ENCODE results near the gene SMCO4.
"Not testable (repeated sequence)": the region's sequence is repeated elsewhere in the genome, so short reads cannot be mapped to it uniquely, and the experiment has no call there.

The SMCO4 gene

GRCh38 chr11:93543292-93543977 lies at the start of gene SMCO4:
SMCO4 (minus strand) TSS chr11:93543391; CDS start chr11:93479189, 64,202 bp downstream.
- H3K9me3 ChIP-seq (ENCODE audit: insufficient read depth, low read depth, low read length) = no peaks in the 10 kb centered on the region
- H3K27ac ChIP-seq (ENCODE audit: low read length) = peak within 1 kb of the TSS; percentile 82

GRCh38 chr11:93591247-93591898 lies 48.2 kb upstream of the SMCO4 start:
- Histone ChIP-seq H3K4me1 (ENCODE audit: insufficient read depth, low read length) (no peaks in the 10 kb centered on the region), H3K36me3 (ENCODE audit: insufficient read depth, low read depth, low read length) (no peaks in the 10 kb centered on the region), H3K4me3 (ENCODE audit: low read length) (no peak overlapping the region), H3K9ac (ENCODE audit: low read depth, low read length) (no peak overlapping the region), H3K9me3 (ENCODE audit: insufficient read depth, low read depth, low read length) (no peaks in the 10 kb centered on the region), H3K27ac (ENCODE audit: low read length) (no peak overlapping the region), H3K27me3 (ENCODE audit: insufficient read depth, low read length) (no peaks in the 10 kb centered on the region)

More at GRCh38 chr11:93543292-93543977, at the start of gene SMCO4:
- Histone ChIP-seq H3K4me1 (ENCODE audit: insufficient read depth, low read length) (peaks cover 36% of the 10 kb centered on the region), H3K36me3 (ENCODE audit: insufficient read depth, low read depth, low read length) (no peaks in the 10 kb centered on the region), H3K9ac (ENCODE audit: low read depth, low read length) (peak within 1 kb of the TSS; percentile 79), H3K4me3 (ENCODE audit: low read length) (peak within 1 kb of the TSS; percentile 84), H3K27me3 (ENCODE audit: insufficient read depth, low read length) (peaks cover 7% of the 10 kb centered on the region; the same call in 1 of the 2 replicates)

GRCh38 chr11:93589347-93589746 lies 46.2 kb upstream of the SMCO4 start:
- Histone ChIP-seq H3K9ac (ENCODE audit: low read depth, low read length) (no peak overlapping the region), H3K36me3 (ENCODE audit: insufficient read depth, low read depth, low read length) (no peaks in the 10 kb centered on the region), H3K27me3 (ENCODE audit: insufficient read depth, low read length) (no peaks in the 10 kb centered on the region), H3K27ac (ENCODE audit: low read length) (no peak overlapping the region), H3K9me3 (ENCODE audit: insufficient read depth, low read depth, low read length) (no peaks in the 10 kb centered on the region), H3K4me3 (ENCODE audit: low read length) (no peak overlapping the region), H3K4me1 (ENCODE audit: insufficient read depth, low read length) (no peaks in the 10 kb centered on the region)

- Histone ChIP-seq H3K4me1 (ENCODE audit: insufficient read depth, low read length) (no peaks in the 10 kb centered on the region), H3K36me3 (ENCODE audit: insufficient read depth, low read depth, low read length) (no peaks in the 10 kb centered on the region), H3K27ac (ENCODE audit: low read length) (no peak overlapping the region), H3K9ac (ENCODE audit: low read depth, low read length) (no peak overlapping the region), H3K27me3 (ENCODE audit: insufficient read depth, low read length) (no peaks in the 10 kb centered on the region), H3K4me3 (ENCODE audit: low read length) (no peak overlapping the region), H3K9me3 (ENCODE audit: insufficient read depth, low read depth, low read length) (no peaks in the 10 kb centered on the region)
These were observed 44.8 kb upstream of the SMCO4 start for GRCh38 chr11:93587858-93588581.

- H3K4me1 ChIP-seq (ENCODE audit: insufficient read depth, low read length); H3K9me3 ChIP-seq (ENCODE audit: insufficient read depth, low read depth, low read length); H3K36me3 ChIP-seq (ENCODE audit: insufficient read depth, low read depth, low read length); H3K27me3 ChIP-seq (ENCODE audit: insufficient read depth, low read length); H3K4me3 ChIP-seq (ENCODE audit: low read length); H3K9ac ChIP-seq (ENCODE audit: low read depth, low read length); H3K27ac ChIP-seq (ENCODE audit: low read length): not testable (repeated sequence)
These were observed 44.2 kb upstream of the SMCO4 start for GRCh38 chr11:93587425-93587824.

GRCh38 chr11:93585758-93586157 lies 42.6 kb upstream of the SMCO4 start:
- Histone ChIP-seq H3K27me3 (ENCODE audit: insufficient read depth, low read length) (no peaks in the 10 kb centered on the region), H3K36me3 (ENCODE audit: insufficient read depth, low read depth, low read length) (no peaks in the 10 kb centered on the region), H3K9me3 (ENCODE audit: insufficient read depth, low read depth, low read length) (no peaks in the 10 kb centered on the region), H3K4me1 (ENCODE audit: insufficient read depth, low read length) (no peaks in the 10 kb centered on the region), H3K27ac (ENCODE audit: low read length) (no peak overlapping the region), H3K4me3 (ENCODE audit: low read length) (no peak overlapping the region), H3K9ac (ENCODE audit: low read depth, low read length) (no peak overlapping the region)

GRCh38 chr11:93583490-93583889 lies 40.3 kb upstream of the SMCO4 start:
- H3K36me3 ChIP-seq (ENCODE audit: insufficient read depth, low read depth, low read length) = no peaks in the 10 kb centered on the region
- no peak overlapping the region for H3K27ac ChIP-seq (ENCODE audit: low read length)
- H3K27me3 ChIP-seq (ENCODE audit: insufficient read depth, low read length) = no peaks in the 10 kb centered on the region
- H3K4me1 ChIP-seq (ENCODE audit: insufficient read depth, low read length) = no peaks in the 10 kb centered on the region
- no peak overlapping the region for H3K9ac ChIP-seq (ENCODE audit: low read depth, low read length)
- peaks cover 9% of the 10 kb centered on the region for H3K9me3 ChIP-seq (ENCODE audit: insufficient read depth, low read depth, low read length)
- H3K4me3 ChIP-seq (ENCODE audit: low read length) = no peak overlapping the region

- Histone ChIP-seq H3K4me1 (ENCODE audit: insufficient read depth, low read length) (no peaks in the 10 kb centered on the region), H3K36me3 (ENCODE audit: insufficient read depth, low read depth, low read length) (no peaks in the 10 kb centered on the region), H3K27me3 (ENCODE audit: insufficient read depth, low read length) (no peaks in the 10 kb centered on the region), H3K9ac (ENCODE audit: low read depth, low read length) (no peak overlapping the region), H3K9me3 (ENCODE audit: insufficient read depth, low read depth, low read length) (peaks cover 9% of the 10 kb centered on the region), H3K27ac (ENCODE audit: low read length) (no peak overlapping the region), H3K4me3 (ENCODE audit: low read length) (no peak overlapping the region)
These were observed 36.1 kb upstream of the SMCO4 start for GRCh38 chr11:93579187-93579751.

GRCh38 chr11:93577286-93577685 lies 34.1 kb upstream of the SMCO4 start:
- Histone ChIP-seq H3K4me3 (ENCODE audit: low read length) (no peak overlapping the region), H3K9me3 (ENCODE audit: insufficient read depth, low read depth, low read length) (peaks cover 9% of the 10 kb centered on the region), H3K4me1 (ENCODE audit: insufficient read depth, low read length) (no peaks in the 10 kb centered on the region), H3K27ac (ENCODE audit: low read length) (no peak overlapping the region), H3K36me3 (ENCODE audit: insufficient read depth, low read depth, low read length) (no peaks in the 10 kb centered on the region), H3K9ac (ENCODE audit: low read depth, low read length) (no peak overlapping the region), H3K27me3 (ENCODE audit: insufficient read depth, low read length) (no peaks in the 10 kb centered on the region)

- H3K27ac ChIP-seq (ENCODE audit: low read length); H3K4me1 ChIP-seq (ENCODE audit: insufficient read depth, low read length); H3K36me3 ChIP-seq (ENCODE audit: insufficient read depth, low read depth, low read length); H3K9me3 ChIP-seq (ENCODE audit: insufficient read depth, low read depth, low read length); H3K4me3 ChIP-seq (ENCODE audit: low read length); H3K27me3 ChIP-seq (ENCODE audit: insufficient read depth, low read length); H3K9ac ChIP-seq (ENCODE audit: low read depth, low read length): not testable (repeated sequence)
These were observed 33.7 kb upstream of the SMCO4 start for GRCh38 chr11:93576870-93577269.

- H3K27ac ChIP-seq (ENCODE audit: low read length) = no peak overlapping the region
- H3K4me3 ChIP-seq (ENCODE audit: low read length) = no peak overlapping the region
- H3K4me1 ChIP-seq (ENCODE audit: insufficient read depth, low read length) = no peaks in the 10 kb centered on the region; the same call in 1 of the 2 replicates
- H3K9ac ChIP-seq (ENCODE audit: low read depth, low read length) = no peak overlapping the region
- no peaks in the 10 kb centered on the region for H3K27me3 ChIP-seq (ENCODE audit: insufficient read depth, low read length)
- no peaks in the 10 kb centered on the region for H3K36me3 ChIP-seq (ENCODE audit: insufficient read depth, low read depth, low read length)
- H3K9me3 ChIP-seq (ENCODE audit: insufficient read depth, low read depth, low read length) = peaks cover 9% of the 10 kb centered on the region
These were observed 31.5 kb upstream of the SMCO4 start for GRCh38 chr11:93574638-93575220.

Data from iPS-20b (cell line).